NT2/D1 (cell line): ENCODE results near the gene IRF8.

Experiments
- SUZ12 ChIP-seq: IDR thresholded peaks from 2 replicates; pipeline ENCODE4 v1.6.1; 2011; ENCODE audit not compliant: insufficient read length, insufficient read depth; ENCODE audit errors: extremely low read depth
- ZNF274 ChIP-seq: IDR thresholded peaks from 2 replicates; pipeline ENCODE4 v1.6.1; 2011; ENCODE audit warnings: mild to moderate bottlenecking, low read depth, low read length

DNA sequence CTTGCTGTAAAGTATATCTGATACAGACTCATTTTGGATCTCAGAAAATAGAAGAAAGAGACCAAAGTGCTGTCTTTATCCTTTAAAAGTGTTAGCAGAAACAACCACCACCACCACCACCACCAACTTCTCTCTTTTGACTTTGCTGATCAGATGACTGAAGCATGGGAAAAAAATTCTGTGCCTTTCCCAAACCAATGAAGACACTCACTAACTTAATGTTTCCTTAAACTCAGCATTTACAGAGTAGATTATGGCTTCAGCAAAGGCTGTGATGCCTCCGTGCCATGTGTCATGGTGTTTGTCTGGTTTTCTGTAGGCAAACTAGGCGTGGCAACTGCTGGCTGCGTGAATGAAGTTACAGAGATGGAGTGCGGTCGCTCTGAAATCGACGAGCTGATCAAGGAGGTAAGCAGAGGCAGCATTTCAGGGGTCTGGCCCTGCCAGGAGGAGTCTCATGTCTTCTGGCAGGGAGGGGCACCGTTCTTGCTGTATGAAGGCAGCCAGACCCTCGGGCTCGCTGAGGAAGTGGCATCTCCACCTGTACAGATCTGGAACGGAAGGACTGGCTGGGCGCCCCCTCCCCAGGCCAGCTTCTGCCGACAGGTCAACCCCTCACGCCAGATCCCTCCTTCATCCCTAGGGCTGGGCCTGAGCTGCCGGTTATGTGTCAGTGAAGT, 12.4 kb downstream of the IRF8 start:
- no peak for TF ChIP-seq ZNF274
- no peak for TF ChIP-seq SUZ12
